GM18502 (cell line): Measurements from ENCODE around the gene SEL1L3.
"Not testable (repeated sequence)": the region's sequence is repeated elsewhere in the genome, so short reads cannot be mapped to it uniquely, and the experiment has no call there.

Experiments used
- ATAC-seq: cut with Tn5 transposase; IDR thresholded peaks from one replicate; pipeline ENCODE4 v1.9.1; 2021; ENCODE audit warnings: mild to moderate bottlenecking; ENCODE audit not compliant: unreplicated experiment, poor library complexity

SEL1L3 gene

GRCh38 chr4:25862411-25863346, at the start of gene SEL1L3:
Gene SEL1L3 (minus strand): TSS chr4:25862988. CDS start chr4:25862836, 152 bp downstream.
- peak; percentile 26 for ATAC-seq

GRCh38 chr4:25911356-25911755, 48.6 kb upstream of the SEL1L3 start:
- ATAC-seq = no peak

- no peak for ATAC-seq
Observed at GRCh38 chr4:25908491-25908901, 45.7 kb upstream of the SEL1L3 start.

GRCh38 chr4:25906113-25906512, 43.3 kb upstream of the SEL1L3 start:
- ATAC-seq = not testable (repeated sequence)

- ATAC-seq = no peak
Observed at GRCh38 chr4:25905371-25905770, 42.6 kb upstream of the SEL1L3 start.

GRCh38 chr4:25904748-25905082, 41.9 kb upstream of the SEL1L3 start:
- peak; percentile 49 for ATAC-seq

- peak; percentile 51 for ATAC-seq
Observed at GRCh38 chr4:25903900-25904747, 41.3 kb upstream of the SEL1L3 start.

GRCh38 chr4:25901030-25901430, 38.2 kb upstream of the SEL1L3 start:
- ATAC-seq = no peak

- no peak for ATAC-seq
Observed at GRCh38 chr4:25900310-25900709, 37.5 kb upstream of the SEL1L3 start.

GRCh38 chr4:25896776-25897539, 34.2 kb upstream of the SEL1L3 start:
- ATAC-seq = no peak

- ATAC-seq = no peak
Observed at GRCh38 chr4:25892796-25893195, 30.0 kb upstream of the SEL1L3 start.

GRCh38 chr4:25890571-25891485, 28.0 kb upstream of the SEL1L3 start:
- no peak for ATAC-seq

GRCh38 chr4:25889589-25890503, 27.1 kb upstream of the SEL1L3 start:
- no peak for ATAC-seq

- no peak for ATAC-seq
Observed at GRCh38 chr4:25888781-25889180, 26.0 kb upstream of the SEL1L3 start.

GRCh38 chr4:25884031-25884782, 21.4 kb upstream of the SEL1L3 start:
- ATAC-seq = peak; percentile 60

GRCh38 chr4:25883565-25883964, 20.8 kb upstream of the SEL1L3 start:
- ATAC-seq = no peak

GRCh38 chr4:25882226-25882625, 19.4 kb upstream of the SEL1L3 start:
- ATAC-seq = no peak

GRCh38 chr4:25881193-25881592, 18.4 kb upstream of the SEL1L3 start:
- no peak for ATAC-seq
